GM12878 (cell line): Measurements from ENCODE around the gene ARHGEF7. TPM values are rescaled to one million over a fixed set of nuclear protein-coding genes. Genes with fewer than 3 reads are reported as not detected.

Source experiments
- ATAC-seq: fragments of 200-7000 bp; cut with Tn5 transposase; 3 replicates; pipeline ENCODE4 v1.9.1; 2020; ENCODE audit warnings: mild to moderate bottlenecking, moderate library complexity
- BruUV-seq: library from RNA; stranded (reverse); fragments of 400-500 nt; replicated peaks from 2 replicates; lab custom pipeline; 2021; lab: Mats Ljungman, UMichigan
- CTCF ChIA-PET: fragments of 300-600 bp; sonication (Branson Sonifier 250); formaldehyde crosslinking; extraction: SDS; loops from one replicate; lab custom pipeline; 2021; ENCODE audit warnings: inconsistent platforms; lab: Yijun Ruan, JAX
- POLR2A ChIA-PET: fragments of 350-600 bp; formaldehyde crosslinking; extraction: SDS; loops from one replicate; lab custom pipeline; 2021; ENCODE audit warnings: inconsistent platforms; lab: Charles Lee
- RAD21 ChIA-PET: fragments of 300-600 bp; sonication (Branson Sonifier 250); formaldehyde crosslinking; loops from one replicate; lab custom pipeline; 2023; ENCODE audit warnings: antibody characterized with exemption; ENCODE audit not compliant: unreplicated experiment; lab: Charles Lee
- SMC1A ChIA-PET: fragments of 300-600 bp; sonication (Branson Sonifier 250); formaldehyde crosslinking; loops from one replicate; lab custom pipeline; 2023; ENCODE audit not compliant: unreplicated experiment, uncharacterized antibody; lab: Charles Lee
- DNase-seq: peaks from one replicate; pipeline ENCODE4 v3.0.0-alpha.2; 2011; ENCODE audit warnings: low read depth, low spot score
- FAIRE-seq: peaks from 3 replicates; lab custom pipeline; 2011; peaks lifted over from hg19 to GRCh38; lab: Jason Lieb, UNC
- H2AFZ ChIP-seq: 2 replicates; pipeline ENCODE4 v1.6.0; 2011; ENCODE audit warnings: low read depth, low read length, control low read depth; ENCODE audit not compliant: control insufficient read depth
- H3K27ac ChIP-seq: 2 replicates; pipeline ENCODE4 v1.5.1; 2011; ENCODE audit warnings: control low read depth; ENCODE audit not compliant: control insufficient read depth, insufficient read depth
- H3K27me3 ChIP-seq, 2 experiments: replicated peaks in 1 of 2; 2 replicates each; pipeline versions ENCODE4 v1.6.0 to v1.6.1; 2011; ENCODE audit warnings: low read length in 1 of 2; ENCODE audit not compliant: control insufficient read depth in 2 of 2, insufficient read depth in 2 of 2
- H3K36me3 ChIP-seq, 2 experiments: 2 replicates each; pipeline ENCODE4 v1.5.1; 2011; ENCODE audit warnings: low read length in 1 of 2; ENCODE audit not compliant: control insufficient read depth in 2 of 2, insufficient read depth in 2 of 2
- H3K4me1 ChIP-seq: 2 replicates; pipeline ENCODE4 v1.6.1; 2011; ENCODE audit warnings: mild to moderate bottlenecking, low read length, moderate library complexity, mixed read lengths; ENCODE audit not compliant: control insufficient read depth, insufficient read depth
- H3K4me2 ChIP-seq: 2 replicates; pipeline ENCODE4 v1.6.0; 2011; ENCODE audit warnings: control low read depth; ENCODE audit not compliant: control insufficient read depth, insufficient read depth
- H3K4me3 ChIP-seq: fragments of 200-600 bp; sonication (generic); 2 replicates; pipeline ENCODE4 v1.5.1; 2016
- H3K79me2 ChIP-seq: 2 replicates; pipeline ENCODE4 v1.6.0; 2011; ENCODE audit warnings: low read length; ENCODE audit not compliant: control insufficient read depth, insufficient read depth
- H3K9ac ChIP-seq: 2 replicates; pipeline ENCODE4 v1.8.0; 2011; ENCODE audit warnings: low read length, control low read depth, mixed read lengths; ENCODE audit not compliant: control insufficient read depth, insufficient read depth
- H3K9me3 ChIP-seq: replicated peaks from 3 replicates; pipeline ENCODE4 v1.5.1; 2011; ENCODE audit warnings: mild to moderate bottlenecking, low read length; ENCODE audit not compliant: control insufficient read depth, insufficient read depth
- H4K20me1 ChIP-seq: 2 replicates; pipeline ENCODE4 v1.6.0; 2011; ENCODE audit not compliant: control insufficient read depth, insufficient read depth
- EP300 ChIP-seq, 2 experiments: fragments of 150-350 bp in 1 of 2; IDR thresholded peaks; 2 replicates each; pipeline ENCODE4 v1.6.1; 2011 to 2012; ENCODE audit warnings: low read depth in 2 of 2, low read length in 2 of 2, borderline replicate concordance in 1 of 2, improper control_type of control experiment in 1 of 2, inconsistent platforms in 1 of 2; ENCODE audit not compliant: control insufficient read depth in 1 of 2
- MYC ChIP-seq: IDR thresholded peaks from 2 replicates; pipeline ENCODE4 v1.6.1; 2011; ENCODE audit warnings: mild to moderate bottlenecking, low read length, moderate library complexity, inconsistent platforms; ENCODE audit not compliant: insufficient read depth, insufficient replicate concordance, insufficient read length, severe bottlenecking
- NBN ChIP-seq: fragments of 450-650 bp; IDR thresholded peaks from 2 replicates; pipeline ENCODE4 v1.6.1; 2016
- RAD51 ChIP-seq: fragments of 450-650 bp; IDR thresholded peaks from 2 replicates; pipeline ENCODE4 v1.6.1; 2016; ENCODE audit warnings: moderate library complexity, mild to moderate bottlenecking, inconsistent platforms
- SIX5 ChIP-seq: IDR thresholded peaks from 2 replicates; pipeline ENCODE4 v1.6.1; 2011; ENCODE audit warnings: mild to moderate bottlenecking, low read depth, low read length, moderate library complexity; ENCODE audit not compliant: severe bottlenecking
- SMAD1 ChIP-seq: fragments of 450-650 bp; IDR thresholded peaks from 2 replicates; pipeline ENCODE4 v1.6.1; 2018; ENCODE audit warnings: mild to moderate bottlenecking, low read depth; ENCODE audit not compliant: partially characterized antibody
- SRF ChIP-seq, 2 experiments: IDR thresholded peaks; 2 replicates each; pipeline ENCODE4 v1.6.1; 2011; ENCODE audit warnings: low read depth in 2 of 2, low read length in 2 of 2, mild to moderate bottlenecking in 1 of 2, moderate library complexity in 1 of 2
- ZSCAN29 ChIP-seq: fragments of 450-650 bp; IDR thresholded peaks from 2 replicates; pipeline ENCODE4 v1.6.1; 2017; ENCODE audit warnings: mild to moderate bottlenecking, moderate library complexity
- ZZZ3 ChIP-seq: IDR thresholded peaks from 2 replicates; pipeline ENCODE4 v1.6.1; 2011; ENCODE audit warnings: low read depth; ENCODE audit not compliant: control insufficient read depth, insufficient read length
- WGBS: methylation state at CpG from one replicate; pipeline ENCODE4 v1.1.6; 2016; ENCODE audit warnings: low lambda C conversion rate; ENCODE audit not compliant: insufficient replicate concordance, insufficient coverage; ENCODE audit errors: missing lambda C conversion rate; 5-methylcytosine and 5-hydroxymethylcytosine counted together
- in situ Hi-C: fragments of 300-500 bp; cut with MboI; formaldehyde crosslinking; loops from 9 replicates; pipeline ENCODE4 v1.14.3; 2018; ENCODE audit warnings: mixed read lengths
- intact Hi-C: fragments of 100-400 bp; cut with micrococcal nuclease; formaldehyde crosslinking; loops from one replicate; pipeline ENCODE4 v1.14.2; 2022; ENCODE audit not compliant: unreplicated experiment
- polyA plus RNA-seq, 11 experiments: library from polyadenylated mRNA; depleted of rRNA in 4 of 11; unstranded in 6 of 11; stranded (reverse) in 5 of 11; fragments of >200 nt; fragmentation: Nextera tagmentation in 4 of 11; fragmentation: Illumina TruSeq in 1 of 11; extraction: Ambion mirVana in 4 of 11; extraction: Trizol in 1 of 11; gene quantifications; 1 replicate in 1 of 11; 2 replicates in 10 of 11; pipeline versions ENCODE4 v1.2.1 to v1.2.3, GENCODE V29; 2011 to 2016; ENCODE audit warnings: inconsistent platforms in 2 of 11, missing spikeins in 2 of 11, low read depth in 1 of 11
- total RNA-seq, 4 experiments: library from RNA; depleted of rRNA in 3 of 4; stranded (reverse); fragments of >200 nt in 3 of 4; fragmentation: Illumina TruSeq in 1 of 4; extraction: Trizol in 1 of 4; gene quantifications; 2 replicates each; pipeline versions ENCODE4 v1.2.1 to v1.2.3, GENCODE V29; 2013 to 2021
- TF ChIP-seq, protein P1 (sequence below): IDR thresholded peaks from 2 replicates; pipeline ENCODE4 v1.6.1; 2011; ENCODE audit warnings: mild to moderate bottlenecking, low read depth, low read length, moderate library complexity; ENCODE audit not compliant: insufficient replicate concordance
- TF ChIP-seq, protein P2 (sequence below): fragments of 450-650 bp; IDR thresholded peaks from 2 replicates; pipeline ENCODE4 v1.6.1; 2017; ENCODE audit warnings: mild to moderate bottlenecking, low read depth, inconsistent platforms; ENCODE audit not compliant: poor library complexity, severe bottlenecking
- TF ChIP-seq, protein P3 (sequence below): fragments of 450-650 bp; formaldehyde crosslinking; IDR thresholded peaks from 2 replicates; pipeline ENCODE4 v1.4.0; 2022; ENCODE audit warnings: mild to moderate bottlenecking, moderate library complexity
- TF ChIP-seq, protein P4 (sequence below): fragments of 450-650 bp; IDR thresholded peaks from 2 replicates; pipeline ENCODE4 v1.6.1; 2016; ENCODE audit warnings: mild to moderate bottlenecking, moderate library complexity, borderline replicate concordance

ARHGEF7 gene
- total and polyA plus RNA-seq, 10 of the 15 experiments (the other 5 are each of a cell fraction or from before 2014, with no cell fraction given), result 4.7 to 65.5 (median 36.6) TPM

DNA sequence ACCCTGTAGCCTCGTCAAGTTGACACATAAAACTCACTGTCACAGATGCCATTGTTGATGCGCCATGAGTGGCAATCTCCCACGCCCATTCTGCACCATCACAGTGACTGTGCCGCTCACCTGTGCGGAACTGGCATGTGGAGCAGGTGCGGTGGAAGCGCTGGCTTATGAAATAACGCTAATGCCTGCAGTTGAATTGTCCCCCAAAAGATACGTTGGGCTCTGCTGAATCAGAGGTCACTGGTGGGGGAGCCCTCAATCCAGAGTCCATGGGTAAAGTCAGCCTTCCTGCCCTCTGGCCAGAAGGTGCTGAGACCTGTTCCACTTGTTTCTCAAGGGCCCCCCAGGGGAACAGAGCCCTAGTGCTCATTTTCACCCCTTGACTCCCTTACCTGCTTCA is 2.9 kb upstream of the ARHGEF7 start:
- DNase-seq, result no peak
- Histone ChIP-seq H2AFZ (no peak overlapping the region), H3K4me3 (no peak overlapping the region), H3K27me3 (peaks cover 10 to 29% of the 10 kb centered on the region in 2 experiments), H3K4me2 (no peak overlapping the region), H4K20me1 (no peaks in the 10 kb centered on the region), H3K27ac (no peak overlapping the region), H3K4me1 (no peaks in the 10 kb centered on the region; the same call in 1 of the 2 replicates), H3K9me3 (no peaks in the 10 kb centered on the region; the same call in 2 of the 3 replicates), H3K9ac (no peak overlapping the region), H3K36me3 (no peaks in the 10 kb centered on the region), H3K79me2 (no peaks in the 10 kb centered on the region)
- in situ Hi-C loops, result no loop called here
- no peak for FAIRE-seq
- no TSS peak for BruUV-seq
- ChIA-PET RAD21 (no interaction called here), CTCF (no interaction called here), SMC1A (no interaction called here), POLR2A (no interaction called here)
- intact Hi-C loops, result no loop called here
- WGBS, result 63% methylated on average over 9 of the region's 9 CpGs
- no peak for ATAC-seq
- TF ChIP-seq SIX5 (no peak), ZSCAN29 (no peak), SRF (IDR thresholded peaks at IDR 0.05; ENCODE audit: low read depth in 2 of 2, low read length in 2 of 2) (no peak), EP300 (IDR thresholded peaks at IDR 0.05; ENCODE audit: borderline replicate concordance in 1 of 2, control insufficient read depth in 1 of 2, low read depth in 2 of 2, low read length in 2 of 2) (no peak), RAD51 (no peak), NBN (no peak), SMAD1 (no peak), MYC (no peak), ZZZ3 (no peak)
- TF ChIP-seq, protein P1, sequence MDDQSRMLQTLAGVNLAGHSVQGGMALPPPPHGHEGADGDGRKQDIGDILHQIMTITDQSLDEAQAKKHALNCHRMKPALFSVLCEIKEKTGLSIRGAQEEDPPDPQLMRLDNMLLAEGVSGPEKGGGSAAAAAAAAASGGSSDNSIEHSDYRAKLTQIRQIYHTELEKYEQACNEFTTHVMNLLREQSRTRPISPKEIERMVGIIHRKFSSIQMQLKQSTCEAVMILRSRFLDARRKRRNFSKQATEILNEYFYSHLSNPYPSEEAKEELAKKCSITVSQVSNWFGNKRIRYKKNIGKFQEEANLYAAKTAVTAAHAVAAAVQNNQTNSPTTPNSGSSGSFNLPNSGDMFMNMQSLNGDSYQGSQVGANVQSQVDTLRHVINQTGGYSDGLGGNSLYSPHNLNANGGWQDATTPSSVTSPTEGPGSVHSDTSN, result no peak
- TF ChIP-seq, protein P2, sequence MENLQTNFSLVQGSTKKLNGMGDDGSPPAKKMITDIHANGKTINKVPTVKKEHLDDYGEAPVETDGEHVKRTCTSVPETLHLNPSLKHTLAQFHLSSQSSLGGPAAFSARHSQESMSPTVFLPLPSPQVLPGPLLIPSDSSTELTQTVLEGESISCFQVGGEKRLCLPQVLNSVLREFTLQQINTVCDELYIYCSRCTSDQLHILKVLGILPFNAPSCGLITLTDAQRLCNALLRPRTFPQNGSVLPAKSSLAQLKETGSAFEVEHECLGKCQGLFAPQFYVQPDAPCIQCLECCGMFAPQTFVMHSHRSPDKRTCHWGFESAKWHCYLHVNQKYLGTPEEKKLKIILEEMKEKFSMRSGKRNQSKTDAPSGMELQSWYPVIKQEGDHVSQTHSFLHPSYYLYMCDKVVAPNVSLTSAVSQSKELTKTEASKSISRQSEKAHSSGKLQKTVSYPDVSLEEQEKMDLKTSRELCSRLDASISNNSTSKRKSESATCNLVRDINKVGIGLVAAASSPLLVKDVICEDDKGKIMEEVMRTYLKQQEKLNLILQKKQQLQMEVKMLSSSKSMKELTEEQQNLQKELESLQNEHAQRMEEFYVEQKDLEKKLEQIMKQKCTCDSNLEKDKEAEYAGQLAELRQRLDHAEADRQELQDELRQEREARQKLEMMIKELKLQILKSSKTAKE, result no peak
- TF ChIP-seq, protein P3, sequence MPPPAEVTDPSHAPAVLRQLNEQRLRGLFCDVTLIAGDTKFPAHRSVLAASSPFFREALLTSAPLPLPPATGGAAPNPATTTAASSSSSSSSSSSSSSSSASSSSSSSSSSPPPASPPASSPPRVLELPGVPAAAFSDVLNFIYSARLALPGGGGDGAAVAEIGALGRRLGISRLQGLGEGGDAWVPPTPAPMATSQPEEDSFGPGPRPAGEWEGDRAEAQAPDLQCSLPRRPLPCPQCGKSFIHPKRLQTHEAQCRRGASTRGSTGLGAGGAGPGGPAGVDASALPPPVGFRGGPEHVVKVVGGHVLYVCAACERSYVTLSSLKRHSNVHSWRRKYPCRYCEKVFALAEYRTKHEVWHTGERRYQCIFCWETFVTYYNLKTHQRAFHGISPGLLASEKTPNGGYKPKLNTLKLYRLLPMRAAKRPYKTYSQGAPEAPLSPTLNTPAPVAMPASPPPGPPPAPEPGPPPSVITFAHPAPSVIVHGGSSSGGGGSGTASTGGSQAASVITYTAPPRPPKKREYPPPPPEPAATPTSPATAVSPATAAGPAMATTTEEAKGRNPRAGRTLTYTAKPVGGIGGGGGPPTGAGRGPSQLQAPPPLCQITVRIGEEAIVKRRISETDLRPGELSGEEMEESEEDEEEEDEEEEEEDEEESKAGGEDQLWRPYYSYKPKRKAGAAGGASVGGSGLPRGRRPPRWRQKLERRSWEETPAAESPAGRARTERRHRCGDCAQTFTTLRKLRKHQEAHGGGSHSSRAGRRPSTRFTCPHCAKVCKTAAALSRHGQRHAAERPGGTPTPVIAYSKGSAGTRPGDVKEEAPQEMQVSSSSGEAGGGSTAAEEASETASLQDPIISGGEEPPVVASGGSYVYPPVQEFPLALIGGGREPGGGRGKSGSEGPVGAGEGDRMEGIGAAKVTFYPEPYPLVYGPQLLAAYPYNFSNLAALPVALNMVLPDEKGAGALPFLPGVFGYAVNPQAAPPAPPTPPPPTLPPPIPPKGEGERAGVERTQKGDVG, result no peak
- TF ChIP-seq, protein P4, sequence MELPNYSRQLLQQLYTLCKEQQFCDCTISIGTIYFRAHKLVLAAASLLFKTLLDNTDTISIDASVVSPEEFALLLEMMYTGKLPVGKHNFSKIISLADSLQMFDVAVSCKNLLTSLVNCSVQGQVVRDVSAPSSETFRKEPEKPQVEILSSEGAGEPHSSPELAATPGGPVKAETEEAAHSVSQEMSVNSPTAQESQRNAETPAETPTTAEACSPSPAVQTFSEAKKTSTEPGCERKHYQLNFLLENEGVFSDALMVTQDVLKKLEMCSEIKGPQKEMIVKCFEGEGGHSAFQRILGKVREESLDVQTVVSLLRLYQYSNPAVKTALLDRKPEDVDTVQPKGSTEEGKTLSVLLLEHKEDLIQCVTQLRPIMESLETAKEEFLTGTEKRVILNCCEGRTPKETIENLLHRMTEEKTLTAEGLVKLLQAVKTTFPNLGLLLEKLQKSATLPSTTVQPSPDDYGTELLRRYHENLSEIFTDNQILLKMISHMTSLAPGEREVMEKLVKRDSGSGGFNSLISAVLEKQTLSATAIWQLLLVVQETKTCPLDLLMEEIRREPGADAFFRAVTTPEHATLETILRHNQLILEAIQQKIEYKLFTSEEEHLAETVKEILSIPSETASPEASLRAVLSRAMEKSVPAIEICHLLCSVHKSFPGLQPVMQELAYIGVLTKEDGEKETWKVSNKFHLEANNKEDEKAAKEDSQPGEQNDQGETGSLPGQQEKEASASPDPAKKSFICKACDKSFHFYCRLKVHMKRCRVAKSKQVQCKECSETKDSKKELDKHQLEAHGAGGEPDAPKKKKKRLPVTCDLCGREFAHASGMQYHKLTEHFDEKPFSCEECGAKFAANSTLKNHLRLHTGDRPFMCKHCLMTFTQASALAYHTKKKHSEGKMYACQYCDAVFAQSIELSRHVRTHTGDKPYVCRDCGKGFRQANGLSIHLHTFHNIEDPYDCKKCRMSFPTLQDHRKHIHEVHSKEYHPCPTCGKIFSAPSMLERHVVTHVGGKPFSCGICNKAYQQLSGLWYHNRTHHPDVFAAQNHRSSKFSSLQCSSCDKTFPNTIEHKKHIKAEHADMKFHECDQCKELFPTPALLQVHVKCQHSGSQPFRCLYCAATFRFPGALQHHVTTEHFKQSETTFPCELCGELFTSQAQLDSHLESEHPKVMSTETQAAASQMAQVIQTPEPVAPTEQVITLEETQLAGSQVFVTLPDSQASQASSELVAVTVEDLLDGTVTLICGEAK, result no peak
